NCI-H526 (cell line): ENCODE data around the gene SLC25A4.

Experiments used
- DNase-seq, 2 experiments: peaks; one replicate each; lab custom pipeline; 2025; lab: John Stamatoyannopoulos, UW

SLC25A4 gene

GRCh38 chr4:185120631-185120946 lies 22.5 kb upstream of the SLC25A4 start:
- DNase-seq, result no peak

GRCh38 chr4:185122681-185123345 lies 20.3 kb upstream of the SLC25A4 start:
- DNase-seq, result no peak

GRCh38 chr4:185124006-185124405 lies 19.1 kb upstream of the SLC25A4 start:
- DNase-seq, result no peak

- DNase-seq, result peak in 1 of 2 experiments; percentile 51
These were observed 15.8 kb upstream of the SLC25A4 start for GRCh38 chr4:185127021-185127925.

- peak in 1 of 2 experiments; percentile 56 for DNase-seq
These were observed 14.6 kb upstream of the SLC25A4 start for GRCh38 chr4:185128272-185129119.

DNA sequence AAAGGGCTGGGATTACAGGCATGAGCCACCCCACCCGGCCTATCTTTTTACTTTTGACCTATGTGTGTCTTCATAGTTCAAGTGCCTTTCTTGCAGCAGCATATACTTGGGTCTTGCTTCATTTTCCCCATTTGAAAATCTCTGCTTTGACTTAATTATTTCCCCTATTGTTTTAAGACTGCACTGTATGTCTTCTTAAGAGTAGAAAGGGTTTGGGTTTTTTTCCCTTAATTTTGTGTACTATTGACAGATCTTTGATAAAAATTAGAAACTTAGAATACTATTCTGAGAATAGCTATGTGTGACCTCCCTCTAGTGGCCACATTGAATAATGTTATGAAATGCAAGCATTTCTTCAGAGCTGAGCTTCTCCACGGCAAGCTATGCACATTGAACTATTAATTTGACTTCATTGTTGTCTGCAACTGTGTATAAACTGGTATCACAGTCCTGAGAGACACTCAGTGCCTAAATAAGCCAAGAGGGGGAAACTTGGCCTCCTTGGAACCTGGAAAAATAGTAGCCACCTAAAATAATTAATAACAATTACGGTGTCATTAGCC lies 8.7 kb upstream of the SLC25A4 start:
- peak in 1 of 2 experiments; percentile 65 for DNase-seq

DNA sequence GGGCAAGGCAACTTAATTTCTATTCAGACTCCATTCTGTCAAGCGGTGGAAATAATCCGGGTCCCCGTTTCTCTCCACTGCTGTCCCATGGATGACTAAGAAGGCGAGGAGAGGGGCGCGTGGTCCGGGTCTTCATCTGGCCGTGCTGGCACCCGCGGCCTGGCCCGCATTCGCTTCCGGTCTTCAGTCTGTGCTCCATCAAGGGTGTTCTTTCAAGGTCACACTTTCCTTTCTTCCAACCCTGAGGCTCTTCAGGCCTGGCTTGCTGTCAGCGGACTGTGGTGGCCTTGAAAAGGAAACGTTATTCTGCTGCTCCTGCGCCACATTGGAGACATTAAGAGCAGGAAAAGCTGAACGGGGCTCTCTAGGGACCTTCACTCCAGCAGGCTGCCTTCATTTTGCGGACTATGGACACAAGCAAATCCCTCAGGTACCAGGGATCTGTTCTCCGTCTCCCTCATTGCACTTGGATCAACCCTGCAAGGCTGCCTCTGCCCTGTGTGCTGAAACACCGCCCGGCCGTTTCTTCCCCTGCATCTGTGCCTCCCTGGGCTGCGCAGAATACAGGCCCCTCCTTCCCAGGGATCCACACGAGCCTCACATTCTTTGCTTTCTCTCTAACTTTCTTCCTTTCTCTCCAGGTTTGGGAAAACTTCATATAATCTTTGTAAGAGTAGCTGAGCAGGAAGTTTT lies 5.7 kb upstream of the SLC25A4 start:
- no peak for DNase-seq

DNA sequence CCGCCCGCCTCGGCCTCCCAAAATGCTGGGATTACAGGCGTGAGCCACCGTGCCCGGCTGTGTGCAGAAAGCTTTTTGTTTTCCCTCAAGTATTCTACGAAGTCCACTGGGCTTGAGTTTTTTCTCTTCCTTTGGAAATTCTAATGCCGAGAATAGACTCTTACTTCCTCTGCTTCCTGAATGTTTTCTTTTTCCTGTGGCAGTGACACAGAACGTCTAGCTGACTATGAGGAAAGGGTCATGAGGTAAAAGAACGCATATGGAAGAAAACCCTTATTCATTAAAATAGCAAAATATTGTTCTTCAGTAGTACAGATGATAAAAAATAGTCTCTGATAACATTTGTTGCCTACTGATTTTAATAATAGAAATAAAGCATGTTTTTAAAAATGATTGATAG lies 4.9 kb upstream of the SLC25A4 start:
- DNase-seq, result no peak

GRCh38 chr4:185139736-185140135 lies 3.3 kb upstream of the SLC25A4 start:
- no peak for DNase-seq

- DNase-seq, result no peak
These were observed 1.3 kb upstream of the SLC25A4 start for GRCh38 chr4:185141777-185142176.

- peak in 1 of 2 experiments; percentile 43 for DNase-seq
These were observed 528 bp upstream of the SLC25A4 start for GRCh38 chr4:185142564-185142911.

DNA sequence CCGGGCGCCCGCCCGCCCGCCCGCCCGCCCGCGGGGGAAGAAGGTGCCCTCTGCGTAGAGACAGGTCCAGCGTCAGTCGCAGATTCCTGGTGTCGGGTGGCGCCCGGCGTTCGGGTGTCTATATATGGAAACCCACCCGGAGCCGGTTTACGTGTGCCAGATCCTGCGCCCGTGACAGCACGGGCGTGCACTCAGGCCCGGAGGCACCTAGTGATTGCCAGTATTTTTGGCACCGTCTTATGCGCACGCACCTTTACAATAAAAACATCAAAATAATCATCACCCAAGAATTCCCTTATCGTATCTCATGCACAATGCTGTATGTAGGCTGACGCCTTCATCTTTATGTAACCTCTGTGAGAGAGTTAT lies 519 bp downstream of the SLC25A4 start:
- peak in 1 of 2 experiments; percentile 60 for DNase-seq

- DNase-seq, result peak in 1 of 2 experiments; percentile 3
These were observed 1.7 kb downstream of the SLC25A4 start for GRCh38 chr4:185144601-185145240.

- no peak for DNase-seq
These were observed 2.5 kb downstream of the SLC25A4 start for GRCh38 chr4:185145572-185145971.

GRCh38 chr4:185149392-185149791 lies 6.3 kb downstream of the SLC25A4 start:
- no peak for DNase-seq

DNA sequence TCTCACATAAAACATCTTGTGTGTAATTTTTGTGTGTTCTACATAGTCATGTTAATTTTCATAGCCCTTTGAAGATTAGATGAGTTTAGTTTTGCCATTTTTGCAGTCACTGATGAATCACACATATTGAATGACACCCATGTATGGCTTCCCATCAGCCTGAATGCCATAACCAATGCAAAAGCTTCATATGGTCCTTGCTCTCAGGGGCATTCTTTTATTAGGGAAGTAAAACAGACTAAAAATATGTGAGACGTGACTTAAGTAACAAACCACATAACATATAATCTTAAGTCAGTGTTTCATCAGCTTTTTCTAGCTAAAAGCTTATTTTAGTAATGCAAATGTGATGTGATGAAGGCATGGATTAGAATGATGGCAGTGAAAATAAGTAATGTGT lies 8.2 kb downstream of the SLC25A4 start:
- no peak for DNase-seq

DNA sequence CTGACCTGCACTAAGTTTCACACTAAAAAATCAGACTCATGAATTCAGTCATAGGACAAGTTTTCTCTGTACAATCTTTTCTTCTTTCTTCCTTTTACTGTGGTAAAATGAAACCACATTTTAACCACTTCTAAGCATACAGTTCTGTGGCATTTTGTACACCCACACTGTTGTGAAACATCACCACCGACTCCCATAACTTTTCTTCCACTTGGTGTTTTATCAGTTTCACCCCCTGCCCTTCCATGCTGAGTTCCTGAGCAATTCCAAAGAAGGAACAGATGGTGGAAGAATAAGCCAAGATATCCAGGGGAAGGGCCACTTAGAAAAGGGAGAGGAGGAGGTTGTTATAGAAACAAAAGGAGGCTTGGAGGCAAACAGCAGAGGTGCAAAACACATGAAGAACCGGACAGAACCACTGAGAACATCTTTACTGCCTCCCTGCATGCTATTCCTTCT lies 22.6 kb downstream of the SLC25A4 start:
- DNase-seq, result no peak

GRCh38 chr4:185167234-185167633 lies 24.2 kb downstream of the SLC25A4 start:
- DNase-seq, result no peak

DNA sequence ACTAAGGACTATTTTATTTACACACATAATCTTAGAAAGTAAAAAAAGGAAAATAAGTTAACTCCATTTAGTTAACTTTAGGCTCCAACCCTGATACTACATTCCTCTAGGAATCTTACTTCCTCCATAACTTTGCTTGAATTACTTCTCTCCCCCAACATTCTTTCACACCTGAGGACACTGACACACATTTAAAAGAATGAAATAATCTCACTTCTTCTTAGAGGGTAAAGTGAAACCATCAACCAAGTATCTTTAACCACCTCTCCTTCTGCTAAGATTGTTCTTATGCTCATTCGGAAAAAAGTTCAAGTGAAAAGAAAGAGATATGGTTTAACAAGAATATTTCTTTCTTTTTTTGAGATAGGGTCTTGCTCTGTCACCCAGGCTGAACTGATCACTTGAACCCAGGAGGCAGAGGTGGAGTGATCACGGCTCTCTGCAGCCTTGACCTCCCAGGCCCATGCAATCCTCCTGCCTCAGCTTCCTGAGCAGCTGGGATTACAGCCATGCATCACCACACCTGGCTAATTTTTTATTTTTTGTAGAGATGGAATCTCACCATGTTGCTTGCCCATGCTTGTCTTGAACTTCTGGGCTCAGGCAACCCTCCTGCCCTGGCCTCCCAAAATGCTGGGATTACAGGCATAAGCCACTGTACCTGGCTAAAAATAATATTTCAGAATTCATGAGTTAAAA lies 28.5 kb downstream of the SLC25A4 start:
- DNase-seq, result no peak

- DNase-seq, result no peak
These were observed 36.4 kb downstream of the SLC25A4 start for GRCh38 chr4:185179488-185179887.
